ENCODE measurements around the gene RPS25. TPM values are rescaled to one million over a fixed set of nuclear protein-coding genes. Genes with fewer than 3 reads are reported as not detected.

Gene RPS25
- total and polyA plus RNA-seq, 9 of the 15 experiments (the other 6 are each of a cell fraction or from before 2014, with no cell fraction given): 1,553 to 5,486 (median 2,471) TPM

GRCh38 chr11:118997627-118998387, 20.3 kb downstream of the RPS25 start, which contains the start of gene CENATAC (continued):
- no peak; the same call in 1 of the 2 replicates for TF ChIP-seq ATF6 (CRISPR knock-in tag; IDR thresholded peaks at IDR 0.05)
- no peak for TF ChIP-seq MAFF (IDR thresholded peaks at IDR 0.05; ENCODE audit: low read length)
- TF ChIP-seq GABPA (tag; conservative IDR thresholded peaks at IDR 0.05; ENCODE audit: low read depth): peak; percentile 68
- no peak for TF ChIP-seq CREB5 (CRISPR knock-in tag; IDR thresholded peaks at IDR 0.05)
- no peak for TF ChIP-seq ZNF785 (CRISPR knock-in tag; IDR thresholded peaks at IDR 0.05)
- peak; percentile 74; the same call in 1 of the 2 replicates for TF ChIP-seq ZNF12 (CRISPR knock-in tag; IDR thresholded peaks at IDR 0.05)
- no peak for TF ChIP-seq ZNF551 (CRISPR knock-in tag; IDR thresholded peaks at IDR 0.05)
- no peak for TF ChIP-seq FOXO4 (CRISPR knock-in tag; IDR thresholded peaks at IDR 0.05)
- TF ChIP-seq KDM1A (IDR thresholded peaks at IDR 0.05): no peak
- TF ChIP-seq HOMEZ (CRISPR knock-in tag; IDR thresholded peaks at IDR 0.05): no peak
- TF ChIP-seq MEF2A (IDR thresholded peaks at IDR 0.05; ENCODE audit: control insufficient read depth, low read depth, low read length): no peak
- TF ChIP-seq NCOA2 (IDR thresholded peaks at IDR 0.05; ENCODE audit: partially characterized antibody in 2 of 2): no peak
- TF ChIP-seq ZNF512 (tag; IDR thresholded peaks at IDR 0.05): no peak
- TF ChIP-seq ZNF740 (CRISPR knock-in tag; IDR thresholded peaks at IDR 0.05): no peak
- no peak for TF ChIP-seq ZNF740 (tag; IDR thresholded peaks at IDR 0.05)
- TF ChIP-seq HDGF (IDR thresholded peaks at IDR 0.05): no peak
- no peak for TF ChIP-seq ZBTB8A (IDR thresholded peaks at IDR 0.05; ENCODE audit: partially characterized antibody)

All from K562 (cell line).